Measurements from ENCODE around the gene INTS14. TPM values are rescaled to one million over a fixed set of nuclear protein-coding genes. Genes with fewer than 3 reads are reported as not detected.

The INTS14 gene
- total RNA-seq, 1 experiment from 2014 or later, result 53.7 TPM

DNA sequence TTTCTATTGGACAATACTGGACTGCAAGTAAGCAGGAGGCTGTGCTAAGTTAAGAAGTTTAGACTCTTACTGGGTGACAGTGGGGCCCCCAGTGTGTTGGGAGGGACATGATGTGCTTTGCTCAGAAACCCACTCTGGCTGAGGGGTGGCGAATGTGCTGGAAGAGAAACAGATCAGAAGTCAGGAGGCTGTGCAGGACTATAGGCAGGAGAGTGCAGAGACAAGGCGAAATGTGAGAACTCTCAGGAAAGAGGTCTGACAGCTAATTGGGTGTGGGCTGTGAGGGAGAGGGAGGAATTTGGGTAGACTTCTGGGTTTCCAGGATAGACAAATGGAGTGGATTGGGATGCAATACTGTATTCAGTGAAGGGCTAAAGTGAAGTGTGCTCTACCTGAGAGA lies 22.8 kb upstream of the INTS14 start:
- TF ChIP-seq EZH2 (IDR thresholded peaks at IDR 0.05; ENCODE audit: low read depth), result no peak
- TF ChIP-seq, protein P1, sequence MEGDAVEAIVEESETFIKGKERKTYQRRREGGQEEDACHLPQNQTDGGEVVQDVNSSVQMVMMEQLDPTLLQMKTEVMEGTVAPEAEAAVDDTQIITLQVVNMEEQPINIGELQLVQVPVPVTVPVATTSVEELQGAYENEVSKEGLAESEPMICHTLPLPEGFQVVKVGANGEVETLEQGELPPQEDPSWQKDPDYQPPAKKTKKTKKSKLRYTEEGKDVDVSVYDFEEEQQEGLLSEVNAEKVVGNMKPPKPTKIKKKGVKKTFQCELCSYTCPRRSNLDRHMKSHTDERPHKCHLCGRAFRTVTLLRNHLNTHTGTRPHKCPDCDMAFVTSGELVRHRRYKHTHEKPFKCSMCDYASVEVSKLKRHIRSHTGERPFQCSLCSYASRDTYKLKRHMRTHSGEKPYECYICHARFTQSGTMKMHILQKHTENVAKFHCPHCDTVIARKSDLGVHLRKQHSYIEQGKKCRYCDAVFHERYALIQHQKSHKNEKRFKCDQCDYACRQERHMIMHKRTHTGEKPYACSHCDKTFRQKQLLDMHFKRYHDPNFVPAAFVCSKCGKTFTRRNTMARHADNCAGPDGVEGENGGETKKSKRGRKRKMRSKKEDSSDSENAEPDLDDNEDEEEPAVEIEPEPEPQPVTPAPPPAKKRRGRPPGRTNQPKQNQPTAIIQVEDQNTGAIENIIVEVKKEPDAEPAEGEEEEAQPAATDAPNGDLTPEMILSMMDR (conservative IDR thresholded peaks at IDR 0.05), result no peak
- intact Hi-C loops (cut with micrococcal nuclease; ENCODE audit: unreplicated experiment), result loop anchor here (10.0 kb wide), 1 partner anchor 331 kb away; no protein-coding TSS in a partner anchor
- Histone ChIP-seq H4K20me1 (ENCODE audit: insufficient read depth) (no peaks in the 10 kb centered on the region), H3F3A (ENCODE audit: insufficient read depth, low read depth) (no peaks in the 10 kb centered on the region), H3K27me3 (ENCODE audit: insufficient read depth, low read depth) (no peaks in the 10 kb centered on the region), H3K4me3 (no peak overlapping the region), H3K79me2 (ENCODE audit: low read depth) (no peaks in the 10 kb centered on the region), H2AFZ (no peak overlapping the region), H3K4me1 (replicated peaks; ENCODE audit: insufficient read depth) (0 out of 2 replicates have a peak, but pooled peaks cover 6% of the 10 kb centered on the region), H3K36me3 (ENCODE audit: low read depth) (no peaks in the 10 kb centered on the region), H3K27ac (no peak overlapping the region), H3K4me2 (no peak overlapping the region), H3K9me2 (ENCODE audit: insufficient read depth) (no peaks in the 10 kb centered on the region), H3K9me3 (ENCODE audit: insufficient read depth, low read depth) (no peaks in the 10 kb centered on the region)
- CTCF ChIA-PET, result no interaction called here
- BruUV-seq (replicated peaks), result no TSS peak
- POLR2A ChIA-PET (ENCODE audit: unreplicated experiment), result interaction anchor here (0.6 kb wide), 1 partner anchor 265 kb away, joined by 3 read pairs; no protein-coding TSS in a partner anchor
- no peak for DNase-seq

DNA sequence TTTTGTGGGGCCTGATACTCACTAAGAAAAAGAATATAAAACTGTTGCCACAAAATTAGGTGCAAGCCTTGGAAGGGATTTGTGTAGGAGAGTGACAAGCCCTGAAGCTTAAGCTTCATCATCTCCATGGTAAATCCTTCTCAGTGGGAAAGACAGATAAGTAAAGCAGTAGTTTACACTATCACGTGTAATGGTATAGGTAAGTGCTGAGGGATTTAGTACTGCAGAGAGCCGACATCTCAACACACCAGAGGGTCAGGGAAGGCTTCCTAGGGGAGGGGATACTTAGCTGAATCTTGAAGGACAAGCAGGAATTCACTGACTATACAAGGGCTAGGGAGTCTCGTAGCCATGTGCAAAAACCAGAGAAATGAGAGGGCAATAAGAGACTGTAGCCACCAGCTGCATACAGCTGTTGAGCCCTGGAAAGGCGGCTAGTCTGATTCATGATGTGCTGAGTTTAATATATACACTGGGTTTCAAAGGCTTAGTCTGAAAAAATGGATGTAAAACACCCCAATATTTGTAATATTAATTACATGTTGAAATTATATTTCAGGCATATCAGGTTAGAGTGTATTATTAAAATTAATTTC lies 21.9 kb upstream of the INTS14 start:
- Histone ChIP-seq H3F3A (ENCODE audit: insufficient read depth, low read depth) (no peaks in the 10 kb centered on the region), H3K9me3 (ENCODE audit: insufficient read depth, low read depth) (no peaks in the 10 kb centered on the region), H2AFZ (no peak overlapping the region), H3K4me1 (replicated peaks; ENCODE audit: insufficient read depth) (0 out of 2 replicates have a peak, but pooled peaks cover 6% of the 10 kb centered on the region), H3K4me3 (no peak overlapping the region), H3K27ac (no peak overlapping the region), H3K36me3 (ENCODE audit: low read depth) (no peaks in the 10 kb centered on the region), H3K9me2 (ENCODE audit: insufficient read depth) (no peaks in the 10 kb centered on the region), H4K20me1 (ENCODE audit: insufficient read depth) (no peaks in the 10 kb centered on the region), H3K79me2 (ENCODE audit: low read depth) (no peaks in the 10 kb centered on the region), H3K4me2 (no peak overlapping the region), H3K27me3 (ENCODE audit: insufficient read depth, low read depth) (no peaks in the 10 kb centered on the region)
- TF ChIP-seq, protein P1 (conservative IDR thresholded peaks at IDR 0.05), result no peak
- TF ChIP-seq EZH2 (IDR thresholded peaks at IDR 0.05; ENCODE audit: low read depth), result no peak
- ChIA-PET CTCF (no interaction called here), POLR2A (ENCODE audit: unreplicated experiment) (no interaction called here)
- no peak for DNase-seq
- intact Hi-C loops (cut with micrococcal nuclease; ENCODE audit: unreplicated experiment), result loop anchor here (10.0 kb wide), 1 partner anchor 332 kb away; no protein-coding TSS in a partner anchor
- no TSS peak for BruUV-seq (replicated peaks)

DNA sequence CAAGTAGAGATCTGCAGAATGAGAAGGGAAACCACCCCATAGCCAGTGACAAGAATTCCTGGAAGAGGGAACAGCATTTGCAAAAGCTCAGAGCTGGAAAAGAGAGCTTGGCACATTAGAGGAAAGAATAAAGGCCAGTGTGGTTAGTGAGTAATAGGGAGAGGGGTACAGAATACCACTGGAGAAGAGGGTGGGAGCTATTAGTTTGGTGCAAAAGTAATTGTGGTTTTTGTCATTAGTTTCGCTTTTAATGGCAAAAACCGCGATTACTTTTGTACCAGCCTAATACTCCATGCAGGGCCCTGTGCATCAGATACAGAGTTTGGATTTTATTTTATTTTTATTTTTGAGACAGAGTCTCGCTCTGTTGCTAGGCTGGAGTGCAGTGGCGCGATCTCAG lies 20.6 kb upstream of the INTS14 start:
- no peak overlapping the region for H3K27ac ChIP-seq
- no peaks in the 10 kb centered on the region for H3F3A ChIP-seq (ENCODE audit: insufficient read depth, low read depth)
- no TSS peak for BruUV-seq (replicated peaks)
- H3K36me3 ChIP-seq (ENCODE audit: low read depth), result no peaks in the 10 kb centered on the region
- ChIA-PET CTCF (no interaction called here), POLR2A (ENCODE audit: unreplicated experiment) (no interaction called here)
- 0 out of 2 replicates have a peak, but pooled peaks cover 6% of the 10 kb centered on the region for H3K4me1 ChIP-seq (replicated peaks; ENCODE audit: insufficient read depth)
- H2AFZ ChIP-seq, result no peak overlapping the region
- H3K27me3 ChIP-seq (ENCODE audit: insufficient read depth, low read depth), result no peaks in the 10 kb centered on the region
- no peak overlapping the region for H3K4me3 ChIP-seq
- no peaks in the 10 kb centered on the region for H3K9me2 ChIP-seq (ENCODE audit: insufficient read depth)
- DNase-seq, result no peak
- TF ChIP-seq, protein P1 (conservative IDR thresholded peaks at IDR 0.05), result no peak
- no peak for TF ChIP-seq EZH2 (IDR thresholded peaks at IDR 0.05; ENCODE audit: low read depth)
- no peaks in the 10 kb centered on the region for H3K79me2 ChIP-seq (ENCODE audit: low read depth)
- no peak overlapping the region for H3K4me2 ChIP-seq
- H4K20me1 ChIP-seq (ENCODE audit: insufficient read depth), result no peaks in the 10 kb centered on the region
- H3K9me3 ChIP-seq (ENCODE audit: insufficient read depth, low read depth), result no peaks in the 10 kb centered on the region
- intact Hi-C loops (cut with micrococcal nuclease; ENCODE audit: unreplicated experiment), result loop anchor here (10.0 kb wide), 1 partner anchor 333 kb away; no protein-coding TSS in a partner anchor

Data from PC-9 (cell line).